Thyroid gland (tissue), 4 donors: ENCODE measurements around the gene FOXN3.

Experiments used
- CTCF ChIP-seq, 6 experiments: fragments of 200-600 bp in 3 of 6; fragments of 450-650 bp in 3 of 6; sonication (generic) in 3 of 6; IDR thresholded peaks; one replicate each; pipeline ENCODE4 v1.5.1; 2016 to 2019; ENCODE audit warnings: antibody characterized with exemption in 6 of 6, mild to moderate bottlenecking in 2 of 6, inconsistent platforms in 1 of 6, moderate library complexity in 1 of 6
- POLR2A ChIP-seq, 2 donors: fragments of 450-650 bp; IDR thresholded peaks; one replicate each; pipeline ENCODE4 v1.6.1; 2017; ENCODE audit warnings: antibody characterized with exemption in 2 of 2, mild to moderate bottlenecking in 2 of 2, moderate library complexity in 1 of 2

- TF ChIP-seq CTCF (IDR thresholded peaks at IDR 0.05) (no peak), POLR2A (IDR thresholded peaks at IDR 0.05) (no peak)
Measured at GRCh38 chr14:89258728-89259273, 158.2 kb downstream of the FOXN3 start.
